HEK293 (cell line): ENCODE data around the gene INPP5B.
A peak's percentile ranks its signal among the peaks of the same experiment; 100 is the strongest.

ENCODE experiments used
- CTCF ChIA-PET: fragments of 350-600 bp; formaldehyde crosslinking; extraction: SDS; loops from one replicate; lab custom pipeline; 2021; ENCODE audit warnings: antibody characterized with exemption; lab: Yijun Ruan, JAX
- POLR2A ChIA-PET: fragments of 300-600 bp; formaldehyde crosslinking; extraction: SDS; loops from one replicate; lab custom pipeline; 2020; ENCODE audit warnings: antibody characterized with exemption, inconsistent platforms; lab: Yijun Ruan, JAX
- H3K27ac ChIP-seq: fragments of 200-500 bp; sonication (Bioruptor generic); 2 replicates; pipeline ENCODE4 v1.5.1; 2014; ENCODE audit warnings: low read depth, low read length, control low read depth, inconsistent platforms; ENCODE audit errors: extremely low read depth
- H3K36me3 ChIP-seq, 2 experiments: fragments of 200-500 bp in 1 of 2; sonication (Bioruptor generic) in 1 of 2; 1 replicate in 1 of 2; 2 replicates in 1 of 2; pipeline ENCODE4 v1.5.1; 2014 to 2017; ENCODE audit warnings: inconsistent platforms in 2 of 2, low read length in 2 of 2; ENCODE audit not compliant: control insufficient read depth in 2 of 2, insufficient read depth in 1 of 2
- H3K4me1 ChIP-seq: fragments of 200-500 bp; sonication (Bioruptor generic); 2 replicates; pipeline ENCODE4 v1.5.1; 2014; ENCODE audit warnings: mild to moderate bottlenecking, low read length, inconsistent platforms; ENCODE audit not compliant: control insufficient read depth, insufficient read depth
- H3K4me3 ChIP-seq: 2 replicates; pipeline ENCODE4 v1.5.1; 2011; ENCODE audit warnings: low read depth, mild to moderate bottlenecking, control low read depth, low read length, moderate library complexity
- H3K9me3 ChIP-seq: fragments of 200-500 bp; sonication (Bioruptor generic); 2 replicates; pipeline ENCODE4 v1.5.1; 2014; ENCODE audit warnings: low read depth, low read length, inconsistent platforms; ENCODE audit not compliant: control insufficient read depth, insufficient read depth
- AEBP2 ChIP-seq: fragments of 450-650 bp; formaldehyde crosslinking; IDR thresholded peaks from 2 replicates; pipeline ENCODE4 v1.5.1; 2016; ENCODE audit warnings: missing biosample characterization, missing genetic modification characterization, borderline replicate concordance
- BCL11B ChIP-seq: fragments of 450-650 bp; formaldehyde crosslinking; IDR thresholded peaks from 2 replicates; pipeline ENCODE4 v1.5.1; 2016; ENCODE audit warnings: low read depth, missing biosample characterization, missing genetic modification characterization
- BCL6B ChIP-seq: fragments of 450-650 bp; formaldehyde crosslinking; IDR thresholded peaks from 2 replicates; pipeline ENCODE4 v1.5.1; 2017; ENCODE audit warnings: missing biosample characterization, missing genetic modification characterization
- FEZF1 ChIP-seq: fragments of 450-650 bp; formaldehyde crosslinking; IDR thresholded peaks from 2 replicates; pipeline ENCODE4 v1.5.1; 2016; ENCODE audit warnings: missing biosample characterization, missing genetic modification characterization
- GLI4 ChIP-seq: fragments of 450-650 bp; formaldehyde crosslinking; IDR thresholded peaks from 2 replicates; pipeline ENCODE4 v1.5.1; 2016; ENCODE audit warnings: missing biosample characterization, missing genetic modification characterization
- KLF7 ChIP-seq: fragments of 450-650 bp; formaldehyde crosslinking; IDR thresholded peaks from 2 replicates; pipeline ENCODE4 v1.5.1; 2016; ENCODE audit warnings: missing biosample characterization, missing genetic modification characterization, borderline replicate concordance
- MEIS1 ChIP-seq: sonication (generic); formaldehyde crosslinking; IDR thresholded peaks from 2 replicates; pipeline ENCODE4 v1.8.1; 2022; ENCODE audit warnings: missing genetic modification reagents, mild to moderate bottlenecking, borderline replicate concordance
- MYNN ChIP-seq: fragments of 450-650 bp; formaldehyde crosslinking; IDR thresholded peaks from 2 replicates; pipeline ENCODE4 v1.5.1; 2016; ENCODE audit warnings: missing biosample characterization, missing genetic modification characterization, borderline replicate concordance
- SALL2 ChIP-seq: fragments of 450-650 bp; formaldehyde crosslinking; IDR thresholded peaks from 2 replicates; pipeline ENCODE4 v1.5.0; 2017; ENCODE audit warnings: missing biosample characterization, mild to moderate bottlenecking, missing genetic modification characterization, borderline replicate concordance
- TCF7L2 ChIP-seq: IDR thresholded peaks from 2 replicates; pipeline ENCODE4 v1.6.1; 2011; ENCODE audit warnings: low read depth, mild to moderate bottlenecking, inconsistent platforms, low read length, moderate library complexity, borderline replicate concordance
- TRIM28 ChIP-seq: IDR thresholded peaks from 2 replicates; pipeline ENCODE4 v1.6.1; 2011; ENCODE audit warnings: low read length, control low read depth, borderline replicate concordance
- ZFHX2 ChIP-seq: fragments of 450-650 bp; formaldehyde crosslinking; conservative IDR thresholded peaks from 2 replicates; pipeline ENCODE4 v1.5.1; 2016; ENCODE audit warnings: missing biosample characterization, missing genetic modification characterization
- ZFP69B ChIP-seq: fragments of 450-650 bp; formaldehyde crosslinking; IDR thresholded peaks from 2 replicates; pipeline ENCODE4 v1.5.1; 2016; ENCODE audit warnings: missing biosample characterization, missing genetic modification characterization
- ZNF174 ChIP-seq: fragments of 450-650 bp; formaldehyde crosslinking; IDR thresholded peaks from 2 replicates; pipeline ENCODE4 v1.5.0; 2017; ENCODE audit warnings: missing biosample characterization, mild to moderate bottlenecking, missing genetic modification characterization
- ZNF239 ChIP-seq: fragments of 450-650 bp; formaldehyde crosslinking; IDR thresholded peaks from 2 replicates; pipeline ENCODE4 v1.5.1; 2016; ENCODE audit warnings: missing biosample characterization, missing genetic modification characterization
- ZNF335 ChIP-seq: fragments of 450-650 bp; formaldehyde crosslinking; conservative IDR thresholded peaks from 2 replicates; pipeline ENCODE4 v1.5.1; 2016; ENCODE audit warnings: missing biosample characterization, missing genetic modification characterization
- ZNF426 ChIP-seq: fragments of 450-650 bp; formaldehyde crosslinking; IDR thresholded peaks from 2 replicates; pipeline ENCODE4 v1.5.1; 2017; ENCODE audit warnings: missing biosample characterization, missing genetic modification characterization, mild to moderate bottlenecking, inconsistent platforms, moderate library complexity
- ZNF501 ChIP-seq: fragments of 450-650 bp; formaldehyde crosslinking; IDR thresholded peaks from 2 replicates; pipeline ENCODE4 v1.5.1; 2016; ENCODE audit warnings: missing biosample characterization, missing genetic modification characterization
- ZNF571 ChIP-seq: fragments of 450-650 bp; formaldehyde crosslinking; IDR thresholded peaks from 2 replicates; pipeline ENCODE4 v1.5.0; 2017; ENCODE audit warnings: missing biosample characterization, missing genetic modification characterization
- ZNF585B ChIP-seq: fragments of 450-650 bp; formaldehyde crosslinking; IDR thresholded peaks from 2 replicates; pipeline ENCODE4 v1.5.1; 2016; ENCODE audit warnings: missing biosample characterization, missing genetic modification characterization
- ZNF623 ChIP-seq: fragments of 450-650 bp; formaldehyde crosslinking; IDR thresholded peaks from 2 replicates; pipeline ENCODE4 v1.5.1; 2016; ENCODE audit warnings: missing biosample characterization, missing genetic modification characterization
- ZNF664 ChIP-seq: fragments of 450-650 bp; formaldehyde crosslinking; IDR thresholded peaks from 2 replicates; pipeline ENCODE4 v1.5.1; 2016; ENCODE audit warnings: missing biosample characterization, missing genetic modification characterization
- ZNF76 ChIP-seq: fragments of 450-650 bp; formaldehyde crosslinking; IDR thresholded peaks from 2 replicates; pipeline ENCODE4; 2016; ENCODE audit warnings: low read depth, missing biosample characterization, missing genetic modification characterization, borderline replicate concordance
- ZNF768 ChIP-seq: fragments of 450-650 bp; formaldehyde crosslinking; IDR thresholded peaks from 2 replicates; pipeline ENCODE4 v1.5.1; 2018; ENCODE audit warnings: missing biosample characterization, mild to moderate bottlenecking, missing genetic modification characterization
- ZNF837 ChIP-seq: fragments of 450-650 bp; formaldehyde crosslinking; IDR thresholded peaks from 2 replicates; pipeline ENCODE4 v1.5.1; 2016; ENCODE audit warnings: missing biosample characterization, missing genetic modification characterization
- ZSCAN23 ChIP-seq: fragments of 450-650 bp; formaldehyde crosslinking; IDR thresholded peaks from 2 replicates; pipeline ENCODE4 v1.5.1; 2016; ENCODE audit warnings: missing biosample characterization, missing genetic modification characterization
- TF ChIP-seq, protein P1 (sequence below): fragments of 450-650 bp; formaldehyde crosslinking; IDR thresholded peaks from 2 replicates; pipeline ENCODE4 v1.5.1; 2017; ENCODE audit warnings: missing biosample characterization, missing genetic modification characterization

INPP5B gene

GRCh38 chr1:37858931-37859506 lies 87.8 kb downstream of the INPP5B start (continued):
- TF ChIP-seq ZNF335 (tag by site-specific recombination), result 0 out of 2 replicates have a peak, but pooled peaks have one; percentile 94
- no peak for TF ChIP-seq KLF7 (tag by site-specific recombination)
- TF ChIP-seq TCF7L2, result no peak
- TF ChIP-seq ZNF239 (tag by site-specific recombination), result no peak
- no peak for TF ChIP-seq FEZF1 (tag by site-specific recombination)
- no peak for TF ChIP-seq ZFP69B
- TF ChIP-seq ZNF664 (tag by site-specific recombination), result no peak
- no peak for TF ChIP-seq ZNF623 (tag by site-specific recombination)
- peak; percentile 77 for TF ChIP-seq MYNN (tag by site-specific recombination)
- TF ChIP-seq AEBP2 (tag by site-specific recombination), result no peak
- TF ChIP-seq ZNF585B (tag by site-specific recombination), result no peak
- no peak for TF ChIP-seq GLI4 (tag by site-specific recombination)
- no peak for TF ChIP-seq ZNF768 (tag by site-specific recombination)
- TF ChIP-seq, protein P1, sequence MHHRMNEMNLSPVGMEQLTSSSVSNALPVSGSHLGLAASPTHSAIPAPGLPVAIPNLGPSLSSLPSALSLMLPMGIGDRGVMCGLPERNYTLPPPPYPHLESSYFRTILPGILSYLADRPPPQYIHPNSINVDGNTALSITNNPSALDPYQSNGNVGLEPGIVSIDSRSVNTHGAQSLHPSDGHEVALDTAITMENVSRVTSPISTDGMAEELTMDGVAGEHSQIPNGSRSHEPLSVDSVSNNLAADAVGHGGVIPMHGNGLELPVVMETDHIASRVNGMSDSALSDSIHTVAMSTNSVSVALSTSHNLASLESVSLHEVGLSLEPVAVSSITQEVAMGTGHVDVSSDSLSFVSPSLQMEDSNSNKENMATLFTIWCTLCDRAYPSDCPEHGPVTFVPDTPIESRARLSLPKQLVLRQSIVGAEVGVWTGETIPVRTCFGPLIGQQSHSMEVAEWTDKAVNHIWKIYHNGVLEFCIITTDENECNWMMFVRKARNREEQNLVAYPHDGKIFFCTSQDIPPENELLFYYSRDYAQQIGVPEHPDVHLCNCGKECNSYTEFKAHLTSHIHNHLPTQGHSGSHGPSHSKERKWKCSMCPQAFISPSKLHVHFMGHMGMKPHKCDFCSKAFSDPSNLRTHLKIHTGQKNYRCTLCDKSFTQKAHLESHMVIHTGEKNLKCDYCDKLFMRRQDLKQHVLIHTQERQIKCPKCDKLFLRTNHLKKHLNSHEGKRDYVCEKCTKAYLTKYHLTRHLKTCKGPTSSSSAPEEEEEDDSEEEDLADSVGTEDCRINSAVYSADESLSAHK (tag by site-specific recombination), result no peak
- no peak for TF ChIP-seq ZSCAN23
- TF ChIP-seq ZNF501 (tag by site-specific recombination), result no peak
- TF ChIP-seq ZNF571, result no peak
- no peak for TF ChIP-seq SALL2 (tag by site-specific recombination)
- TF ChIP-seq, all 188 proteins: peak for 5

DNA sequence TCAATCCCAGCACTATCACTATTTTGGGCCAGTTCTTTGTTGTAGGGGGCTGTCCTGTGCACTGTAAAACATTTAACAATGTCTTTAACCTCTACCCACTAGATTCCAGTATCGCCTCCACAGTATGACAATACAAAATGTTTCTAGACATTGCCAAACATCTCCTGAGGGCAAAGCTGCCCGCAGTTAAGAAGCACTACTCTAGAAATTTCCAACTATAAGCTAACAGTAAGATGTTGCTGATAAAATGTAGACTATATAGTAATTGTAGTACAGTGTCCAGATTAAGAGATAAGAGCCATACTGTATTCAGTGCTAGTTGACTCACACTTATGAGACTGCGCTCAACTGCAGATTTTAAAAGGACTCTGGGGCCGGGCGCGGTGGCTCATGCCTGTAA lies 92.4 kb downstream of the INPP5B start:
- Histone ChIP-seq H3K9me3 (no peaks in the 10 kb centered on the region), H3K27ac (no peak overlapping the region), H3K4me1 (no peaks in the 10 kb centered on the region), H3K36me3 (peaks cover 8 to 60% of the 10 kb centered on the region in 2 experiments), H3K4me3 (no peak overlapping the region)
- TF ChIP-seq MEIS1, result no peak
- TF ChIP-seq BCL6B (tag by site-specific recombination), result no peak
- no peak for TF ChIP-seq BCL11B (tag by site-specific recombination)
- no peak for TF ChIP-seq ZNF76 (tag by site-specific recombination)
- TF ChIP-seq ZFHX2 (tag by site-specific recombination), result no peak
- TF ChIP-seq ZNF174 (tag by site-specific recombination), result no peak
- no peak for TF ChIP-seq TRIM28
- TF ChIP-seq ZNF837 (tag by site-specific recombination), result no peak
- no peak for TF ChIP-seq ZNF426 (tag by site-specific recombination)
- ChIA-PET CTCF (no interaction called here), POLR2A (no interaction called here)
